HepG2 (cell line): ENCODE data around the gene U2AF1. TPM values are rescaled to one million over a fixed set of nuclear protein-coding genes. Genes with fewer than 3 reads are reported as not detected.
"Not testable (repeated sequence)": the region's sequence is repeated elsewhere in the genome, so short reads cannot be mapped to it uniquely, and the experiment has no call there.

Experiments
- ATAC-seq: fragments of 200-7000 bp; cut with Tn5 transposase; 3 replicates; pipeline ENCODE4 v1.9.1; 2020; ENCODE audit warnings: mild to moderate bottlenecking, moderate library complexity
- BruUV-seq: library from RNA; stranded (reverse); fragments of 400-500 nt; replicated peaks from 2 replicates; lab custom pipeline; 2021; lab: Mats Ljungman, UMichigan
- CTCF ChIA-PET: fragments of 300-600 bp; formaldehyde crosslinking; extraction: SDS; loops from one replicate; lab custom pipeline; 2021; ENCODE audit warnings: low total read pairs, inconsistent platforms, low intra/inter-chr PET ratio; lab: Yijun Ruan, JAX
- POLR2A ChIA-PET: fragments of 350-600 bp; sonication (Branson Sonifier 250); formaldehyde crosslinking; loops from one replicate; lab custom pipeline; 2020; ENCODE audit warnings: antibody characterized with exemption, inconsistent platforms; lab: Yijun Ruan, JAX
- DNase-seq: peaks from one replicate; pipeline ENCODE4 v3.0.0-alpha.2; 2015; ENCODE audit warnings: low spot score
- FAIRE-seq: peaks from 3 replicates; lab custom pipeline; 2011; peaks lifted over from hg19 to GRCh38; lab: Jason Lieb, UNC
- H2AFZ ChIP-seq: one replicate; pipeline ENCODE4 v1.6.1; 2011; ENCODE audit warnings: low read length, inconsistent platforms
- H3K27ac ChIP-seq: fragments of 300-600 bp; 3 replicates; pipeline ENCODE4 v1.8.0; 2011; ENCODE audit warnings: mixed run types, mild to moderate bottlenecking, mixed read lengths, low read length, inconsistent platforms; ENCODE audit not compliant: insufficient read depth; ENCODE audit errors: extremely low read length
- H3K27me3 ChIP-seq, 2 experiments: fragments of 200-600 bp in 1 of 2; 2 replicates in 1 of 2; 3 replicates in 1 of 2; pipeline versions ENCODE4 v1.6.0 to v1.8.0; 2011; ENCODE audit warnings: low read length in 2 of 2, mild to moderate bottlenecking in 2 of 2, moderate library complexity in 2 of 2, inconsistent platforms in 1 of 2; ENCODE audit not compliant: insufficient read depth in 2 of 2, control insufficient read depth in 1 of 2
- H3K36me3 ChIP-seq, 2 experiments: fragments of 200-600 bp in 1 of 2; replicated peaks in 1 of 2; 2 replicates in 1 of 2; 3 replicates in 1 of 2; pipeline versions ENCODE4 v1.5.1 to v1.8.0; 2011; ENCODE audit warnings: low read length in 2 of 2, inconsistent platforms in 1 of 2; ENCODE audit not compliant: insufficient read depth in 2 of 2, control insufficient read depth in 1 of 2
- H3K4me1 ChIP-seq: 2 replicates; pipeline ENCODE4 v1.5.1; 2012; ENCODE audit warnings: low read length, inconsistent platforms; ENCODE audit not compliant: insufficient read depth
- H3K4me2 ChIP-seq: 2 replicates; pipeline ENCODE4 v1.6.0; 2011; ENCODE audit warnings: low read depth, low read length, inconsistent platforms
- H3K4me3 ChIP-seq, 3 experiments: fragments of 200-600 bp in 1 of 3; sonication (generic), shearing (Covaris generic) in 1 of 3; replicated peaks in 1 of 3; 2 replicates each; pipeline ENCODE4 v1.5.1; 2011 to 2016; ENCODE audit warnings: low read length in 3 of 3, inconsistent platforms in 2 of 3, low read depth in 2 of 3, mild to moderate bottlenecking in 2 of 3, control low read depth in 1 of 3, mixed read lengths in 1 of 3; ENCODE audit not compliant: insufficient read depth in 1 of 3
- H3K79me2 ChIP-seq: one replicate; pipeline ENCODE4 v1.6.1; 2011; ENCODE audit warnings: low read length, inconsistent platforms; ENCODE audit not compliant: insufficient read depth
- H3K9ac ChIP-seq: 2 replicates; pipeline ENCODE4 v1.6.0; 2011; ENCODE audit warnings: mild to moderate bottlenecking, low read depth, low read length, inconsistent platforms; ENCODE audit not compliant: insufficient read depth
- H3K9me3 ChIP-seq: 2 replicates; pipeline ENCODE4 v1.5.1; 2012; ENCODE audit warnings: mild to moderate bottlenecking, low read length
- H4K20me1 ChIP-seq: 2 replicates; pipeline ENCODE4 v1.6.0; 2011; ENCODE audit warnings: inconsistent platforms, mild to moderate bottlenecking, low read length, moderate library complexity; ENCODE audit not compliant: insufficient read depth
- FOSL2 ChIP-seq: sonication (generic); formaldehyde crosslinking; IDR thresholded peaks from 2 replicates; pipeline ENCODE4 v1.4.0; 2020; ENCODE audit warnings: missing genetic modification reagents
- GATAD2A ChIP-seq: IDR thresholded peaks from 2 replicates; pipeline ENCODE4 v1.6.1; 2016
- HNF1A ChIP-seq, 2 experiments: sonication (generic) in 1 of 2; formaldehyde crosslinking in 1 of 2; IDR thresholded peaks; 2 replicates each; pipeline versions ENCODE4 v1.4.0 to v1.6.1; 2016 to 2020; ENCODE audit warnings: borderline replicate concordance in 1 of 2, low read depth in 1 of 2, mild to moderate bottlenecking in 1 of 2, missing genetic modification reagents in 1 of 2
- HNF4A ChIP-seq: sonication (generic); formaldehyde crosslinking; IDR thresholded peaks from 2 replicates; pipeline ENCODE4 v1.4.0; 2020; ENCODE audit warnings: missing genetic modification reagents
- HNF4G ChIP-seq, 2 experiments: sonication (generic) in 1 of 2; formaldehyde crosslinking in 1 of 2; IDR thresholded peaks; 2 replicates each; pipeline versions ENCODE4 v1.4.0 to v1.6.1; 2011 to 2020; ENCODE audit warnings: borderline replicate concordance in 2 of 2, low read depth in 2 of 2, mild to moderate bottlenecking in 2 of 2, low read length in 1 of 2, missing genetic modification reagents in 1 of 2, moderate library complexity in 1 of 2
- KDM6A ChIP-seq: IDR thresholded peaks from 2 replicates; pipeline ENCODE4 v1.6.1; 2016; ENCODE audit warnings: low read depth
- NR2F1 ChIP-seq, 2 experiments: fragments of 450-650 bp in 1 of 2; formaldehyde crosslinking in 1 of 2; IDR thresholded peaks; 2 replicates each; pipeline versions ENCODE4 v1.5.0 to v1.6.1; 2016 to 2020; ENCODE audit warnings: mild to moderate bottlenecking in 1 of 2, missing compliant biosample characterization in 1 of 2, missing genetic modification reagents in 1 of 2, moderate library complexity in 1 of 2
- NR2F6 ChIP-seq, 2 experiments: IDR thresholded peaks; 2 replicates each; pipeline ENCODE4 v1.6.1; 2016; ENCODE audit warnings: antibody characterized with exemption in 1 of 2, mild to moderate bottlenecking in 1 of 2
- RARA ChIP-seq: IDR thresholded peaks from 2 replicates; pipeline ENCODE4 v1.6.1; 2016; ENCODE audit warnings: missing genetic modification reagents, missing compliant biosample characterization
- RXRB ChIP-seq: IDR thresholded peaks from 2 replicates; pipeline ENCODE4 v1.6.1; 2016; ENCODE audit warnings: borderline replicate concordance, missing genetic modification reagents, missing compliant biosample characterization
- SOX13 ChIP-seq, 3 experiments: fragments of 450-650 bp in 1 of 3; sonication (generic) in 1 of 3; formaldehyde crosslinking in 1 of 3; IDR thresholded peaks in 2 of 3; conservative IDR thresholded peaks in 1 of 3; 2 replicates each; pipeline versions ENCODE4 v1.5.0 to v1.6.1; 2016 to 2020; ENCODE audit warnings: antibody characterized with exemption in 1 of 3, mild to moderate bottlenecking in 1 of 3, missing compliant biosample characterization in 1 of 3, missing genetic modification reagents in 1 of 3, moderate library complexity in 1 of 3
- TFDP1 ChIP-seq: IDR thresholded peaks from 2 replicates; pipeline ENCODE4 v1.6.1; 2016; ENCODE audit warnings: missing compliant biosample characterization, missing genetic modification reagents, borderline replicate concordance
- ZBTB26 ChIP-seq: IDR thresholded peaks from 2 replicates; pipeline ENCODE4 v1.6.1; 2016; ENCODE audit warnings: missing compliant biosample characterization, missing genetic modification reagents, borderline replicate concordance
- whole genome bisulfite sequencing: methylation state at CpG from one replicate; pipeline ENCODE4 v1.1.6; 2017; ENCODE audit warnings: low lambda C conversion rate; 5-methylcytosine and 5-hydroxymethylcytosine counted together
- in situ Hi-C: cut with HindIII; loops from 2 replicates; pipeline ENCODE4 v1.10.0; 2017; ENCODE audit warnings: low pct_unique_long_range_greater_than_20kb; ENCODE audit not compliant: extremely low pct_ligation_motif_present
- intact Hi-C: fragments of 100-400 bp; cut with micrococcal nuclease; formaldehyde crosslinking; loops from one replicate; pipeline ENCODE4 v1.10.0; 2022; ENCODE audit not compliant: unreplicated experiment
- polyA plus RNA-seq, 8 experiments: library from polyadenylated mRNA; depleted of rRNA in 3 of 8; stranded (reverse) in 7 of 8; unstranded in 1 of 8; fragments of >200 nt; fragmentation: Illumina TruSeq in 4 of 8; extraction: Trizol in 4 of 8; gene quantifications; 2 replicates each; pipeline versions ENCODE4 v1.2.1 to v1.2.3, GENCODE V29; 2011 to 2016; ENCODE audit warnings: low read depth in 4 of 8, missing spikeins in 1 of 8, mixed read lengths in 1 of 8; ENCODE audit not compliant: insufficient read depth in 1 of 8
- total RNA-seq, 5 experiments: library from RNA; depleted of rRNA; stranded (reverse); fragments of >200 nt; fragmentation: Illumina TruSeq; extraction: Trizol; gene quantifications; 2 replicates each; pipeline ENCODE4 v1.2.3, GENCODE V29; 2016; ENCODE audit warnings: low read depth in 1 of 5

The U2AF1 gene
- total and polyA plus RNA-seq, 2 of the 13 experiments (the other 11 are each of a cell fraction or from before 2014, with no cell fraction given), result 21.2 to 26.8 TPM

GRCh38 chr21:43068065-43068464 lies 39.3 kb downstream of the U2AF1 start:
- peak; percentile 99 for FAIRE-seq
- POLR2A ChIA-PET; H3K4me2 ChIP-seq; H2AFZ ChIP-seq; H3K9me3 ChIP-seq; H3K27ac ChIP-seq; H3K4me3 ChIP-seq; H4K20me1 ChIP-seq; H3K79me2 ChIP-seq; H3K4me1 ChIP-seq; H3K27me3 ChIP-seq; intact Hi-C loops; CTCF ChIA-PET; DNase-seq; H3K36me3 ChIP-seq; in situ Hi-C loops; H3K9ac ChIP-seq; TF ChIP-seq SOX13 (IDR thresholded peaks at IDR 0.05); HNF1A (CRISPR knock-in tag; IDR thresholded peaks at IDR 0.05; ENCODE audit: borderline replicate concordance); HNF4G (CRISPR knock-in tag; IDR thresholded peaks at IDR 0.05; ENCODE audit: borderline replicate concordance, low read depth): not testable (repeated sequence)
- TSS peak; percentile 34 for BruUV-seq
- 2% methylated on average over 5 of the region's 12 CpGs for WGBS
- peak; percentile 89 for ATAC-seq
- TF ChIP-seq SOX13 (CRISPR knock-in tag; conservative IDR thresholded peaks at IDR 0.05 in 1 of 2, IDR thresholded peaks at IDR 0.05 in 1 of 2), result peak in 1 of 2 experiments; percentile 55; a peak in 2 of 4 replicates
- peak; percentile 31; the same call in 1 of the 2 replicates for TF ChIP-seq HNF1A (IDR thresholded peaks at IDR 0.05; ENCODE audit: low read depth)
- peak; percentile 60 for TF ChIP-seq GATAD2A (CRISPR knock-in tag)
- 0 out of 2 replicates have a peak, but pooled peaks have one; percentile 30 for TF ChIP-seq ZBTB26 (CRISPR knock-in tag)
- peak; percentile 34; the same call in 1 of the 2 replicates for TF ChIP-seq TFDP1 (CRISPR knock-in tag)
- peak; percentile 28; the same call in 1 of the 2 replicates for TF ChIP-seq HNF4G (IDR thresholded peaks at IDR 0.05; ENCODE audit: borderline replicate concordance, low read depth, low read length)
- TF ChIP-seq KDM6A, result peak; percentile 59; the same call in 1 of the 2 replicates
- peak; percentile 51; the same call in 1 of the 2 replicates for TF ChIP-seq RXRB (CRISPR knock-in tag)
- TF ChIP-seq NR2F1 (CRISPR knock-in tag; IDR thresholded peaks at IDR 0.05), result peak in 1 of 2 experiments; percentile 61; a peak in 1 of 4 replicates
- peak; percentile 86 for TF ChIP-seq HNF4A
- TF ChIP-seq NR2F6 (IDR thresholded peaks at IDR 0.05), result peak; percentile 29; the same call in 1 of the 2 replicates
- TF ChIP-seq NR2F6 (CRISPR knock-in tag; IDR thresholded peaks at IDR 0.05), result peak; percentile 86; the same call in 1 of the 2 replicates
- 0 out of 2 replicates have a peak, but pooled peaks have one; percentile 21 for TF ChIP-seq FOSL2 (CRISPR knock-in tag)
- TF ChIP-seq RARA (CRISPR knock-in tag), result peak; percentile 82
